Activated CD8-positive, alpha-beta memory T cell treated with anti-CD3 and anti-CD28 coated beads, Interleukin-2, amount 50 U/mL, for 1 hour (primary cell): ENCODE data around the gene TMEM167B.
A peak's percentile ranks its signal among the peaks of the same experiment; 100 is the strongest.
"Not testable (repeated sequence)": the region's sequence is repeated elsewhere in the genome, so short reads cannot be mapped to it uniquely, and the experiment has no call there.

Experiments used
- DNase-seq: peaks from one replicate; pipeline ENCODE4 v3.0.0-alpha.2; 2020; ENCODE audit errors: extremely low read depth

TMEM167B gene

GRCh38 chr1:109090196-109091077 lies at the start of gene TMEM167B:
TSS of gene TMEM167B (plus strand) at chr1:109090764. CDS start at chr1:109090873, 109 bp downstream.
- DNase-seq: peak; percentile 66

- no peak for DNase-seq
These were observed 49.5 kb upstream of the TMEM167B start for GRCh38 chr1:109040989-109041620.

GRCh38 chr1:109041621-109042468 lies 48.7 kb upstream of the TMEM167B start, which contains the start of gene WDR47:
TSS of gene WDR47 (minus strand) at chr1:109042102. CDS start at chr1:109023512, 18,590 bp downstream.
- DNase-seq: peak; percentile 90

GRCh38 chr1:109045595-109045994 lies 45.0 kb upstream of the TMEM167B start:
- no peak for DNase-seq

DNA sequence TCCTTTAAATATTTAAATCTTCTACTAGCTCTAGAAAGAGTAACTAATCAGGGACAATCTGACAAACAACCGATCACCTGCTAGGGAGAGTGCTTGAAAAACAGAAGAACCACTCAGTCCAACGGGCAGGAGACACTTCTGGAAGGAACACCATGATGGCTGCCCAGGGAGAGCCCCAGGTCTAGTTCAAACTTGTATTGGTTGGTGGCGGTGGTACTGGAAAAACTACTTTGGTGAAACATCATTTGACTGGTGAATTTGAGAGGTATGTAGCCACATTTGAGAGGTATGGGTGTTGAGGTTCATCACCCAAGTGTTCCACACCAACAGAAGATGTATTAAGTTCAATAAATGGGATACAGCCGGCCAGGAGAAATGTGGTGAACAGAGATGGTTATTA lies 43.9 kb upstream of the TMEM167B start:
- DNase-seq: no peak

DNA sequence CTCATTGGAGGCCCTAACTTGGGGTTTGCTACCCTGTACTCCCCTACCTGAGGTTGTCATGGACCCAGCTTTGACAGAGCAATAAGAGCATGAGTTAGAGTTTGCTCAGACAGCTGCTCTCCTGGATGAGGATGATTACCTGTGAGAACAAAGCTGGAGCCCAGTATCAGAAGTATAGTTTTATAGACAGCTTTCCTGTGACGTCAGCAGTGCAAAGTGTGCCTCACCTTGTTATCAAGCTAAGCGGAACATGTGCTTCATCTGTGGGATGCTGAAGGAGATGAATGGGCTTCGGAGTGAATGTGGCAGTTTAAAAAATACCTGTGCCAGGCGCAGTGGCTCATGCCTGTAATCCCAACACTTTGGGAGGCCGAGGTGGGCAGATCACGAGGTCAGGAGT lies 43.2 kb upstream of the TMEM167B start:
- no peak for DNase-seq

GRCh38 chr1:109048335-109048734 lies 42.2 kb upstream of the TMEM167B start:
- DNase-seq: no peak

GRCh38 chr1:109050228-109050995 lies 40.2 kb upstream of the TMEM167B start:
- no peak for DNase-seq

- not testable (repeated sequence) for DNase-seq
These were observed 38.4 kb upstream of the TMEM167B start for GRCh38 chr1:109052145-109052544.

DNA sequence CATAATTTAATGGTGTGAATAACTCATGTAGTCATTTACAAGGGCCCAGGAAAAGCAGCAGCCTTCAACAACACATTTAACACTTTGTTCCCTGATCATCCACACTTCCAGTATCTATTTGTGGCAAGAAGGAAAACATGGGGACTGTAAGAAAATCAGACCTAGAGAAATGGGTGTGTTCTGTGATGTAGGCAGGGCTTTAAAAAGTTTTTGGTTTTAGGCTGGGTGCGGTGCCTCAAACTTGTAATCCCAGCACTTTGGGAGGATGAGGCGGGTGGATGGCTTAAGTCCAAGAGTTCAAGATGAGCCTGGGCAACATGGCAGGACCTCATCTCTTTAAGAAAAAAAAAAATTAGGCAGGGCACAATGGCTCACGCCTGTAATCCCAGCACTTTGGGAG lies 34.5 kb upstream of the TMEM167B start:
- DNase-seq: no peak

DNA sequence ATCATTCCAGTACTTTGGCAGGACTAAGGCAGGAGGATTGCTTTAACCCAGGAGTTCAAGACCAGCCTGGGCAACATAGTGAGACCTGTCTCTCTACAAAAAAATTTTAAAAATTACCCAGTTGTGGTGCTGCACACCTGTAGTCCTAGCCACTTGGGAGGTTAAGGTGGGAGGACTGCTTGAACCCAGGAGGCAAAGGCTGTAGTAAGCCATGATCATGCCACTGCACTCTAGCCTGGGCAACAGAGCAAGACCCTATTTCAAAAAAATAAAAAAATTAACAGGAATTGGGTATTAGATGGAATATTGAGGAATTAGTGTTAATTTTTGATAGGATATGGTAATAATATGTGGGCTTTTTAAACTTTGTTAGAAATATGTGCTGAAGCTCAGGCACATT lies 31.5 kb upstream of the TMEM167B start:
- no peak for DNase-seq

GRCh38 chr1:109060707-109061106 lies 29.9 kb upstream of the TMEM167B start:
- DNase-seq: no peak

- DNase-seq: no peak
These were observed 29.4 kb upstream of the TMEM167B start for GRCh38 chr1:109061183-109061582.

GRCh38 chr1:109065137-109065536 lies 25.4 kb upstream of the TMEM167B start:
- DNase-seq: no peak

DNA sequence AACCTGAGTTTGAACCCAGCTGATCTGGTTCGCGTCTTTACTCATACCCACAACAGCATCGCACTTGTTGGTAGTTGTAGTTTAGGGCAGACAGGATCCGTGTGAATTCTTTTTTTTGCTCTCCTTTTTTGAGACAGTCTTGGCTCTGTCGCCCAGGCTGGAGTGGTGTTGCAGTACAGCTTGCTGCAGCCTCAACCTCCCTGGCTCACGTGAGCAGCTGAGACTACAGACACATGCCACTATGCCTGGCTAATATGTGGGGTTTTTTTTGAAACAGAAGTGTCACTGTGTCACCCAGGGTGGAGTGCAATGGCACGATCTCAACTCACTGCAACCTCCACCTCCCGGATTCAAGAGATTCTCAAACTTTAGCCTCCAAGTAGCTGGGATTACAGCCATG lies 22.7 kb upstream of the TMEM167B start:
- no peak for DNase-seq

DNA sequence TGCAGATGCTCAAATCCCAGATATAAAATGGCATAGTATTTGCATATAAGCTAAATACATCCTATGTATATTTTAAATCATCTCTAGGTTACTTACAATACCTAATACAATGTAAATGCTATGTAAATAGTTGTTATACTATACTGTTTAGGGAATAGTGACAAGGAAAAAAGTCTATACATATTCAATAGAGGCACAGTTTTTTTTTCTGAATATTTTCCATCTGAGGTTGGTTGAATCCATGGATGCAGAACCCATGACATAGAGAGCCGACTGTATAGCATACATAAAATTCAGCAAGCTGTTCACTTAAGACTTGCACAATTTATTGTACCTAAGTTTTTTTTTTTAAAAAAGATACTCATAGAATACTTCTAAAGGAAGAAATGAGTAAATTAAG lies 21.3 kb upstream of the TMEM167B start:
- no peak for DNase-seq

GRCh38 chr1:109075531-109076490 lies 14.8 kb upstream of the TMEM167B start, which contains the start of gene TAF13:
TSS of gene TAF13 (minus strand) at chr1:109076003. CDS start at chr1:109075947, 56 bp downstream.
- DNase-seq: peak; percentile 59

DNA sequence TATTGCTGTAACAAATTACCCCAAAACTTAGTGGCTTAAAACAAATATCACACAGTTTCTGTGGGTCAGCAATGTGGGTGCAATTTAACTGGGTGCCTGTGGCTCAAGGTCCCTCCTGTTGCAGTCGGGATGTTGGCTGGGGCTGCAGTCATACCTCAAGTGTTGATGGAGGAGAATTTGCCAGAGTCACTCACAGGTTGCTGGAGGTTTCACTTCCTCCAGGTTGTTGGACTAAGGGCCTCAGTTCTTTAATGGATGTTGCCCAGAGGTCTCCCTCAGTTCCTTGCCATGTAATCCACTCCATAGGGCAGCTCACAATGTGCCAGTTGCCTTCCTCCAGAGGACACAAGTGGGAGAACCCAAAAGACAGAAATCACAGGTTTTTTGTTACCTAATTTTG lies 12.2 kb upstream of the TMEM167B start:
- DNase-seq: no peak

DNA sequence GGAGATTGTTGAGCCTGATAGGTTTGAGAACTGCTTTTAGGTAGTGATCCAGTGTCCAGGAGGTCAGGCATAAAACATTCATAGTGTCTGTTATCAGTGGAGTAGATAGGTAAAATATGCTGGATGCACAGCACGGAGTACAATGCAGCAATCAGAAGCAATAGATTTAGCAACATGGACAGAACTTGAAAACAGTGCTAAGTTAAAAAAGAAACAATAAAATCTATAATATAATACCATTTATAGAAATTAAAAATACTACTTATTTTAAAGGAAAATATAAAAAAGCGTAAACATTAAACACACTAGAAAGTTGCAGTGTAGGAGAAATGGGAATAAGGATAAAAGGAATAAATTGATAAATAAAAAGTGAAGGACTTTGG lies 11.3 kb upstream of the TMEM167B start:
- DNase-seq: no peak

GRCh38 chr1:109080441-109081082 lies 10.0 kb upstream of the TMEM167B start:
- no peak for DNase-seq
